AG09309 (cell line): Measurements from ENCODE around the gene DNAJC11.

Source experiments
- DNase-seq: peaks from one replicate; pipeline ENCODE4 v3.0.0-alpha.2; 2010; ENCODE audit warnings: low read depth
- H3K4me3 ChIP-seq: 2 replicates; pipeline ENCODE4 v1.5.1; 2011; ENCODE audit warnings: mild to moderate bottlenecking, low read depth, low read length, moderate library complexity; ENCODE audit not compliant: control insufficient read depth
- TF ChIP-seq, protein P1 (sequence below): IDR thresholded peaks from 2 replicates; pipeline ENCODE4 v1.5.1; 2011; ENCODE audit warnings: mild to moderate bottlenecking, low read depth, low read length, inconsistent platforms; ENCODE audit not compliant: insufficient read depth, control insufficient read depth; ENCODE audit errors: missing control alignments

DNAJC11 gene

DNA sequence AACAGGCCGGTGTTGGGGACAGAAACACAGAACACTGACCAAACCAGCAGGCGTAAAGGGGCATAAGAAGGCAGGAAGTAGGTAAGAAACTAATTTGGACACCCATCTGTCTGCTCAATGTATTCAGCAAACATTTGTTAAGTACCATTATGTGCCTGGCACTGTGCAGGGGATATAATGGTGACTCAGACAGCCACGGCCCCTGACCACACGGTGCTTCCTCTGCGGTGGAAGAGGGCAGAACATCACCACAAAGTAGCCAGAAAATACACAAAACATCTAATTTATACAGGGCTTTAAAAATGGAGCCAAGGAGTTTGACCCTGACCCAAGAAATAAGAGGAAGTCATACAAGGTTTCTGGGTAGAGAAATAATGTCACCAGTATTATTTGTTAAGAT is 12.9 kb downstream of the DNAJC11 start:
- no peak for DNase-seq
- TF ChIP-seq, protein P1, sequence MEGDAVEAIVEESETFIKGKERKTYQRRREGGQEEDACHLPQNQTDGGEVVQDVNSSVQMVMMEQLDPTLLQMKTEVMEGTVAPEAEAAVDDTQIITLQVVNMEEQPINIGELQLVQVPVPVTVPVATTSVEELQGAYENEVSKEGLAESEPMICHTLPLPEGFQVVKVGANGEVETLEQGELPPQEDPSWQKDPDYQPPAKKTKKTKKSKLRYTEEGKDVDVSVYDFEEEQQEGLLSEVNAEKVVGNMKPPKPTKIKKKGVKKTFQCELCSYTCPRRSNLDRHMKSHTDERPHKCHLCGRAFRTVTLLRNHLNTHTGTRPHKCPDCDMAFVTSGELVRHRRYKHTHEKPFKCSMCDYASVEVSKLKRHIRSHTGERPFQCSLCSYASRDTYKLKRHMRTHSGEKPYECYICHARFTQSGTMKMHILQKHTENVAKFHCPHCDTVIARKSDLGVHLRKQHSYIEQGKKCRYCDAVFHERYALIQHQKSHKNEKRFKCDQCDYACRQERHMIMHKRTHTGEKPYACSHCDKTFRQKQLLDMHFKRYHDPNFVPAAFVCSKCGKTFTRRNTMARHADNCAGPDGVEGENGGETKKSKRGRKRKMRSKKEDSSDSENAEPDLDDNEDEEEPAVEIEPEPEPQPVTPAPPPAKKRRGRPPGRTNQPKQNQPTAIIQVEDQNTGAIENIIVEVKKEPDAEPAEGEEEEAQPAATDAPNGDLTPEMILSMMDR = no peak
- H3K4me3 ChIP-seq = no peak overlapping the region

DNA sequence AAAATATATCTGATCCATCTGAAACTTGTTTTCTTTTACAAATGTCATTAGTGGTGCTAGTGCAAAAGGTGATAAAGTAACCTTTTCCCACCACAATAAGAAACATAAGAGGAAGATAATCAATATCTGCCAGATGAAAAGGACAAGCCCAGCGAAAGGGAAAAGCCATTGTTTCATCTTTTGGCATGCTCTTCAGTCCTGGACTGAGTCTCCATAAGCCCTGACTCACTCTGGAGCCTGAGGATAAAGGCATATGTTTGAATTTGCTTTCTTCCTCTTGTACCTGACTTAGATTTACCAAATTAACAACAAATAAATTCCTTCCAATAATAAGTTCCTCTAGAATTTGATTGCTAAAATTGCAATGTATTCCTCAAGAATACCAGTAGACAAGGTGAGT is 13.6 kb downstream of the DNAJC11 start:
- TF ChIP-seq, protein P1 = no peak
- no peak overlapping the region for H3K4me3 ChIP-seq
- DNase-seq = no peak

DNA sequence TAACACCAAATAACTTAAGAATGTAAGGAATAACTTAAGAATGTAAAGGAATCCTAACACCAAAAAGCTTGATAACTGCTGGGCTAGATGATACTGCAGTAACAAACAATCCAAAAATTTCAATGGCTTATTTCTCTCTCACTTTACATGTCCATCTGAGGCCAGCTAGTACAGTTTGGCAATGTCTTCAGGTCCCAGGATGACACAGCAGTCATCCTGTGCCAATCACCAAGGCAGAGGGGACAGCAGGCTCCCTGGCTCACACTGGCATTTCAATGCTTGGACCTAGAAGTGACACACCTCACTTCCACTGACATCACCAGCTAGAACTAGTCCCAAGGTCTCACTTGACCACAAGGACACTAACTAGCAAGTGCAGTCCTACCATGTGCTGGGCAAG is 15.3 kb downstream of the DNAJC11 start:
- H3K4me3 ChIP-seq = no peak overlapping the region
- DNase-seq = no peak
- TF ChIP-seq, protein P1 = no peak

DNA sequence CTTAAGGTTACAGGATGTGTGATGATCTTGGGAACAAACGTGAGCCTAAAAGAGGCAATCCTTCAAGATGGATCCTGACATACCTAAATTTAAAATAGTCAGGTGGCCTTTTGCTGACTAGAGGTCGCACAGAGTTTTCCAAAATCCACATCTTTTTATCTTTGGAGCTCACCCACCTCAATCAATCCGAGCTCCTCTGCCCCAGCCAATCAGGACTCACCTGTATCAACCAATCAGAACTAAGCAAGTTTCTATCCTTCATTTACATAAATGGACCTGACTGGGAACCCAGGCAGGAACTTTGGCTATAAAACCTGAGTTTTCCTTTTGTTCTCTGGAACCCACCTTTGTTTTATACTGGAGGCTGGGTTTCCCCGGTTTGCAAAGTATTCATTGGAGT is 16.2 kb downstream of the DNAJC11 start:
- no peak for DNase-seq
- TF ChIP-seq, protein P1 = no peak
- no peak overlapping the region for H3K4me3 ChIP-seq

DNA sequence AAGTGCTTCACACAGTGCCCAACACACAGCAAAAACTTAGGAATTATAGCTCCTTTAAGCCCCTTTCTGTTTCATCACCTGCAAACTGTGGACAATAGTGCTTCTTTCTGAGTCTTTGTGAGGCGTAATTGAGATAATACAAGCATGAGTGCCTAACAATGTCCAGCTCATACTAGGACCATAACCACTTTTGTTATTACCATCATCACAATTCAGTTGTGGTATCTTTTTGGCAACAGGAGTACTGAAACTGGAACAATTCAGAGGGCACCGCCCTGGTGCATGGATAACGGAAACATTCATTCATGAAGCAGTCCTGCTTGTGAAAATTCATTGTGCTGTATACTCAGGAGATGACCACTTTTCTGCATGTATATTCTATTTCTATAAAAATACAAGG is 18.2 kb downstream of the DNAJC11 start:
- no peak overlapping the region for H3K4me3 ChIP-seq
- TF ChIP-seq, protein P1 = no peak
- no peak for DNase-seq

DNA sequence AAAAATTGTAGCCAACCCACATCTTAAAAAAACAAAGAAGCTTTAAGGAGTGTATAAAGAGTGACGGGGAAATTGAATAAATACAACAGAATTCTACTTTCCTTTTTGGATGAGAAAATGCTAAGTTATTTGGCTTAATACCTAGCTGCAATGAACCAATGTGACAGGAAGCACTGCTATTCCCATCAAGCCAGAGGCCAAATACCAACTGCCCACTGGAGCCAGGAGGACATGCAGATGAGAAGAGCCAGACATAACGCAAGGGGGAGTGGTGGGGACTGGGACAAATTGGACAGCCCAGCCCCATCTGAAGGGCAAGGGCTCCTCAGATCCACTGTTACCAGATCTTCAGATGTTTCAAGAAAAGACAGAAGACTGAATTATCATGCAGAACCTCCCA is 25.7 kb downstream of the DNAJC11 start:
- TF ChIP-seq, protein P1 = no peak
- no peak for DNase-seq
- no peak overlapping the region for H3K4me3 ChIP-seq

DNA sequence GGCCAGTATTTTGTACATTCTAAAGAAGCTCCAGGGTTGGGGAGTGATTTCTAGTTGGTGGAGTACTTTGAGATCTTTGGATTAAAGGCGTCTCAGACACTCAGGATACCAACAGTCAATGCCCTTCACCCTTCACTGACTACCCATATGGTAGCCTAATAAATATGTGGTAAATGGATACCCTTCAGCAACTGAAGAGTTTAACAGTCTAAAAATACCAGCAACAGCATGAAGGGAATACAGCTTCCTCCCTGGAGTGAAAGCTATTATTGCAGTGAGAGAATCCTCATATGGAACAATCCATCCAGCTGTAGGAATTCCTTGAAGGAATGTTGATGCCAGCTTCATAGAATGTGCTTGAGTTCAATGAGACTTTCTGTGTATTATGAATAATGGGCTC is 26.8 kb downstream of the DNAJC11 start:
- no peak overlapping the region for H3K4me3 ChIP-seq
- DNase-seq = no peak
- TF ChIP-seq, protein P1 = no peak
